Measurements from ENCODE around the gene SLC6A9. TPM values are rescaled to one million over a fixed set of nuclear protein-coding genes. Genes with fewer than 3 reads are reported as not detected.

Gene SLC6A9
- polyA plus RNA-seq, 2 of the 4 experiments (the other 2 are of a cell fraction), result 9.0 to 17.7 TPM

- Histone ChIP-seq H3K4me1 (peaks cover 22% of the 10 kb centered on the region), H3K4me2 (no peak overlapping the region), H3K27ac (no peak overlapping the region), H3K4me3 (no peak overlapping the region), H3K9me3 (no peaks in the 10 kb centered on the region)
- POLR2A ChIA-PET, result no interaction called here
- DNase-seq (ENCODE audit: low read depth in 1 of 2, low spot score in 1 of 2), result no peak
- ATAC-seq, result no peak
- no CpG with 5 or more reads among the region's 8 CpGs for WGBS (ENCODE audit: missing lambda C conversion rate)
- CTCF ChIA-PET, result interaction anchor here (1.6 to 25.3 kb wide), 3 partner anchors 15 to 27 kb away, joined by 5 to 412 read pairs (median 49); no protein-coding TSS in a partner anchor
- FAIRE-seq, result no peak
- TF ChIP-seq EHMT2 (IDR thresholded peaks at IDR 0.05; ENCODE audit: low read depth) (no peak), PHF8 (IDR thresholded peaks at IDR 0.05; ENCODE audit: borderline replicate concordance, low read depth) (no peak), HEYL (CRISPR knock-in tag; IDR thresholded peaks at IDR 0.05) (no peak), HOXB13 (CRISPR knock-in tag; IDR thresholded peaks at IDR 0.05; ENCODE audit: low read depth) (no peak), NPAS2 (CRISPR knock-in tag; IDR thresholded peaks at IDR 0.05; ENCODE audit: borderline replicate concordance) (no peak), EP300 (IDR thresholded peaks at IDR 0.05) (no peak), ZNF302 (CRISPR knock-in tag; IDR thresholded peaks at IDR 0.05) (no peak), HOXB5 (CRISPR knock-in tag; IDR thresholded peaks at IDR 0.05) (no peak), CHD2 (IDR thresholded peaks at IDR 0.05; ENCODE audit: low read length, partially characterized antibody) (no peak), SMC3 (IDR thresholded peaks at IDR 0.05) (no peak), CBX8 (IDR thresholded peaks at IDR 0.05) (no peak)
- TF ChIP-seq, protein P1, sequence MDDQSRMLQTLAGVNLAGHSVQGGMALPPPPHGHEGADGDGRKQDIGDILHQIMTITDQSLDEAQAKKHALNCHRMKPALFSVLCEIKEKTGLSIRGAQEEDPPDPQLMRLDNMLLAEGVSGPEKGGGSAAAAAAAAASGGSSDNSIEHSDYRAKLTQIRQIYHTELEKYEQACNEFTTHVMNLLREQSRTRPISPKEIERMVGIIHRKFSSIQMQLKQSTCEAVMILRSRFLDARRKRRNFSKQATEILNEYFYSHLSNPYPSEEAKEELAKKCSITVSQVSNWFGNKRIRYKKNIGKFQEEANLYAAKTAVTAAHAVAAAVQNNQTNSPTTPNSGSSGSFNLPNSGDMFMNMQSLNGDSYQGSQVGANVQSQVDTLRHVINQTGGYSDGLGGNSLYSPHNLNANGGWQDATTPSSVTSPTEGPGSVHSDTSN (IDR thresholded peaks at IDR 0.05), result no peak
These were observed 10.1 kb downstream of the SLC6A9 start for GRCh38 chr1:44021156-44021555.

- POLR2A ChIA-PET, result no interaction called here
- H3K4me1 ChIP-seq, result peaks cover 15% of the 10 kb centered on the region
- TF ChIP-seq EHMT2 (IDR thresholded peaks at IDR 0.05; ENCODE audit: low read depth) (no peak), NR3C1 (IDR thresholded peaks at IDR 0.05) (no peak), KDM5A (IDR thresholded peaks at IDR 0.05) (no peak), POLR2AphosphoS2 (conservative IDR thresholded peaks at IDR 0.05; ENCODE audit: low read length) (no peak), USF2 (IDR thresholded peaks at IDR 0.05) (no peak), HEYL (CRISPR knock-in tag; IDR thresholded peaks at IDR 0.05) (no peak), MAZ (IDR thresholded peaks at IDR 0.05; ENCODE audit: borderline replicate concordance, low read depth, low read length) (no peak), TP53 (CRISPR knock-in tag; IDR thresholded peaks at IDR 0.05) (no peak), RAD21 (conservative IDR thresholded peaks at IDR 0.05 in 1 of 2, IDR thresholded peaks at IDR 0.05 in 1 of 2) (no peak), HOXB5 (CRISPR knock-in tag; IDR thresholded peaks at IDR 0.05) (no peak)
- TF ChIP-seq, protein P2, sequence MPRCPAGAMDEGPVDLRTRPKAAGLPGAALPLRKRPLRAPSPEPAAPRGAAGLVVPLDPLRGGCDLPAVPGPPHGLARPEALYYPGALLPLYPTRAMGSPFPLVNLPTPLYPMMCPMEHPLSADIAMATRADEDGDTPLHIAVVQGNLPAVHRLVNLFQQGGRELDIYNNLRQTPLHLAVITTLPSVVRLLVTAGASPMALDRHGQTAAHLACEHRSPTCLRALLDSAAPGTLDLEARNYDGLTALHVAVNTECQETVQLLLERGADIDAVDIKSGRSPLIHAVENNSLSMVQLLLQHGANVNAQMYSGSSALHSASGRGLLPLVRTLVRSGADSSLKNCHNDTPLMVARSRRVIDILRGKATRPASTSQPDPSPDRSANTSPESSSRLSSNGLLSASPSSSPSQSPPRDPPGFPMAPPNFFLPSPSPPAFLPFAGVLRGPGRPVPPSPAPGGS (IDR thresholded peaks at IDR 0.05), result no peak
- FAIRE-seq (no peak), DNase-seq (ENCODE audit: low read depth in 1 of 2, low spot score in 1 of 2) (no peak), ATAC-seq (no peak)
- H3K4me3 ChIP-seq, result no peak overlapping the region
- H3K4me2 ChIP-seq, result no peak overlapping the region
- H3K9me3 ChIP-seq, result no peaks in the 10 kb centered on the region
- CTCF ChIA-PET, result interaction anchor here (10.0 to 25.3 kb wide), 2 partner anchors 15 to 18 kb away, joined by 49 to 412 read pairs; no protein-coding TSS in a partner anchor
- H3K27ac ChIP-seq, result no peak overlapping the region
- 79% methylated on average over 6 of the region's 6 CpGs for WGBS (ENCODE audit: missing lambda C conversion rate)
These were observed 10.8 kb downstream of the SLC6A9 start for GRCh38 chr1:44020464-44020863.

- POLR2A ChIA-PET, result no interaction called here
- no peak for ATAC-seq
- DNase-seq (ENCODE audit: low read depth in 1 of 2, low spot score in 1 of 2), result no peak
- CTCF ChIA-PET, result interaction anchor here (2.2 to 25.3 kb wide), 3 partner anchors 16 to 28 kb away, joined by 10 to 412 read pairs (median 49); no protein-coding TSS in a partner anchor
- Histone ChIP-seq H3K9me3 (no peaks in the 10 kb centered on the region), H3K4me2 (no peak overlapping the region), H3K4me3 (no peak overlapping the region), H3K4me1 (peaks cover 5% of the 10 kb centered on the region), H3K27ac (no peak overlapping the region)
- 96% methylated on average over 4 of the region's 13 CpGs for WGBS (ENCODE audit: missing lambda C conversion rate)
- FAIRE-seq, result no peak
- TF ChIP-seq ZFP36 (IDR thresholded peaks at IDR 0.05; ENCODE audit: borderline replicate concordance, partially characterized antibody), result no peak
These were observed 11.8 kb downstream of the SLC6A9 start for GRCh38 chr1:44019466-44019948.
